ENCODE measurements around the gene PLA2G4E. TPM values are rescaled to one million over a fixed set of nuclear protein-coding genes. Genes with fewer than 3 reads are reported as not detected.

PLA2G4E gene
- total RNA-seq, 1 donor from 2014 or later, result not detected

DNA sequence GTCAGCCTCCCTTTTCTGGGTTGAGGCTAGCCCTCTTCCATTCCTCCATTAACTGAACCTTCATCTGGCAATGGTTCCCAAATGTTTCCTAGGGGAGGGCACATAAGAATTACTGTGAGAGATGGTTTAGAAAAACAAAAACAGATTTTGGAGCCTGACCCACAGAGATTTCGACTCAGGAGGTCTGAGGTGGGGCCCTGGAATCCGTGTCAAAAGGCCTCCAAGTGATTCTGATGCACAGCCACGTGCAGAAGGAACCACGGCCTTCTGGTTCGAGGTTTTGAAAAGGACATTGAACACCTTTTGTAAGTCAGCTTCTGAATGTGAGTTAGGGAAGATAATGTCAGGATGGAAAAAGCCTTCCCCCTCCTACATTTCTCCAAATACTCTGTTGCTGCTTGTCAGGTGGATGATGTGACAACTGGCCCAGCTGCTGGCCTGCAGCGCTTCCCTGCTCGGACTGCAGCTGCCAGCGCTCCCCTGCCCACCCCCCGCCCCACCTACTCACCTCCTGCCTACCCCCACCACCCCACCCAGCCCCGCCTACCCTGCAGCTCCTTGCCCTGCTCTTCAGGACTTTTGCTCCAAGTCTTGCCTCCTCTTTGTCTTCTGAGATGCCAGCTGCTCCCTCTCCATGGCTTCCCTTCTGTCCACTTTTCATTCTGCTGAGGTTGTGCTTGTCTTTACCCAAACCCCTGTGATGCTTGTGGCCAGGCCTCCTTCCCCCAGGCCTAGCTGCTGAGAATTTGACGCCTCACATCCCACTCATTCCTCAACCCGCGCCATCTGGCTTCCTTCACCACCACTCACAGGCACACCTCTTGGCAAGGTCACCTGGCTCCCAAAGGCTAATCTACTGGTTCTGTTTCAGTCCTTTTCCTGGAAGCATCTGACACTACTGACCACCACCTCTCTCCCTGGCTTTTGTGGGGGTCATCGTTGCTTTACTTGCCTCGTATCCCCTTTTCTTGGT is 55.1 kb downstream of the PLA2G4E start:
- peak; percentile 15 for DNase-seq (ENCODE audit: low spot score)
- no peak for ATAC-seq

DNA sequence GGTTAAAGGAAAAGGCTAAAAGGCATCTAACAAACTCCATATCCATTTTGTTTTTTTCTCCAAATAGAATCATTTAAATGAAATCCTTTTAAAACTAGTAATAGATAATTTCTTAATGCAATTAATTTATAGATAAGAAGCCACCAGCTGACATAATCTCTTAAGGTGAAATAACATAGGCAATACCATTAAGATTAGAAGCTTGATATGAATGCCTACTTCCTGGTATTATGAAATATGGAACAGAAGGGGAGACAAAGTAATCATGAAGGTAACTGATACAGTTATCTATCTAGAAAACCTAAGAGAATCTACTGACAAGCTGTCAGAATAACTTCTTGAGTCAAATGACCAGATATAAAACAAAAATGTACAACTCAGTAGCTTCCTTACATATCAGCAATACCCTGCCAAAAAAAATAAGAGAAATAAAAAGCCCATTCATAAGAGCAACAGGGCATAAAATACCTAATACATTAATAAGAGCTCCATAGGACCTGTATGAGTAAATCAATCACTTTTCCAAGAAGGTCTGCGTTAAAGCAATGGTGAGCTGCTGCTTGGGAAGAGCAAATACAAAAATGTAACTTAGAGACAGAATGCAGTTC is 59.1 kb downstream of the PLA2G4E start:
- DNase-seq (ENCODE audit: low spot score) (no peak), ATAC-seq (no peak)

DNA sequence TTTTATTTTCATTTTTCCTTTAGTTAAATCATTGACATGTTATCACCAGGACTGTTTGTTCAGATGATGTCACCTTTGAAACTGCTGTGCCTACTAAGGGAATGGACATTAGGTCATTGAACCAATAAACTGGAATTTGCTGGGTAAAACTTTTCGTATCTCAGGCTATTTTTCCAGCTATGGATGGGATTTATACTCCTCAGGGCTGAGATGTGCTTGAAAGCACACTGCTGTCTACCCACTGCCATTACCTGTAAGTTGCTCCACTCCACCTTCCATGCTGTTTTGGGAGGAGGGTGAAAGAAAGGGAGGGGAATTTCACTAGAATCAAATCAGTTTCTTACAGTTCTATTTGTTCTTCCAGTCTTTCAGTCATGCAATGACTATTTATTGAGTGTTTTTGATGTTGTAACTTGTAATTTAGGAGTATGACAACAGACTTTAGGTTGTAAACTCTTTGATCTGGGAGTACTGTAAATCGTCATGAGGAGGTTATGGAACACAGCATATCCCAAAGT is 59.8 kb downstream of the PLA2G4E start:
- DNase-seq (ENCODE audit: low spot score), result no peak
- peak; percentile 88 for ATAC-seq

DNA sequence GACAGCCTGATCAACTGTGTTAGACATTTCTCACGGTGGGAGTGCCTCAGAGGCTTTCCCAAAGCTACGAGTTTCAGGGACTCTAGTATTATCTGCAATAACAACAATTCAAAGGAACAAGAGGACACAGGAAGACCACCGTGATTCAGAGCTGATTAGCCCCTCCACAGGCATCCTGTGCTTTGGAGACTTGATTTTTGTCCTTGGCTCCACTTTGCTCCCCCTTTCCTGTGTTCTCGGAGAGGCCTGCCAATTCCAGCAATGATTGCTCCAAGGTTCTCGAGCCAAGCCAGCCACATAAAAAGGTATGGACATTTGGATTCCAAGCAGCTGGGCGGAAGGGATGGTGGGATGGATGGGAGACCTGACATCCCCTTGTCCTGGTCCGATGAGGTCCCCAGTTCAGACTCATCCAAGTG is 62.8 kb downstream of the PLA2G4E start:
- DNase-seq (ENCODE audit: low spot score) (peak; percentile 42), ATAC-seq (peak; percentile 20)

DNA sequence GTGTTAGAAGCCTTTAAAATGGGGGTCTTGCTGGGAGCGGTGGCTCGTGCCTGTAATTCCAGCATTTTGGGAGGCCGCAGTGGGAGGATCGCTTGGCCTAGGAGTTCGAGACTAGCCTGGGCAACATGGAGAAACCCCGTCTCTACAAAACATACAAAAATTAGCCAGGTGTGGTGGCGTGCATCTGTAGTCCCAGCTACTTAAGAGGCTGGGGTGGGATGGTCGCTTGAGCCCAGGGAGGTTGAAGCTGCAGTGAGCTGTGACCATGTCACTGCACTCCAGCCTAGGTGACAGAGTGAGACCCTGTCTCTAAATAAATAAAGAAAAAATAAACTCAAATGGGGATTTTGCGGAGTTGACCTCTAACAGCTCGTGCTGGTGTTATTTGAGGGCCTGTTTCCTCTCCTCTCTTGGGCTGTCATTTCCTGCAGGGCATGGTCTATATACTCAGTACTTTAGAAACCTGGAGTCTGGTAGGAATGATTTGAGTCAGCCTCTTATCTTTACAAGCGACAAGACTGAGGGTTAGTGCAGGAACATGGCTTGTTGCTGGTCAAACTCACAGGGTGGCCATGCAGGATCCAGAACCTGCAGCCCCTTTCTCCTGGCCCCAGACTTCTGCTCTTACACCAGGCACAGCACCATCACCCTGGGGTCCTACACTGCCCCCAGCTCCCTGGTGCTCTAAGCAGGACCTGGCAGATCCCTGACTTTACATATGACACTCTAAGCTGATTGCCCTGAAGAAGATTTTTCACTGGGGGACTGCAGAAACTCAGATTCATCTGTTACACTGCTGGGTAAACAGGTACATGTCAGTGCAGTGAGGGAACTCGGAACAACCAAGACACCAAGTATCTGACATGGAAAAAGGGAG is 63.6 kb downstream of the PLA2G4E start:
- ATAC-seq, result no peak
- DNase-seq (ENCODE audit: low spot score), result peak; percentile 24

DNA sequence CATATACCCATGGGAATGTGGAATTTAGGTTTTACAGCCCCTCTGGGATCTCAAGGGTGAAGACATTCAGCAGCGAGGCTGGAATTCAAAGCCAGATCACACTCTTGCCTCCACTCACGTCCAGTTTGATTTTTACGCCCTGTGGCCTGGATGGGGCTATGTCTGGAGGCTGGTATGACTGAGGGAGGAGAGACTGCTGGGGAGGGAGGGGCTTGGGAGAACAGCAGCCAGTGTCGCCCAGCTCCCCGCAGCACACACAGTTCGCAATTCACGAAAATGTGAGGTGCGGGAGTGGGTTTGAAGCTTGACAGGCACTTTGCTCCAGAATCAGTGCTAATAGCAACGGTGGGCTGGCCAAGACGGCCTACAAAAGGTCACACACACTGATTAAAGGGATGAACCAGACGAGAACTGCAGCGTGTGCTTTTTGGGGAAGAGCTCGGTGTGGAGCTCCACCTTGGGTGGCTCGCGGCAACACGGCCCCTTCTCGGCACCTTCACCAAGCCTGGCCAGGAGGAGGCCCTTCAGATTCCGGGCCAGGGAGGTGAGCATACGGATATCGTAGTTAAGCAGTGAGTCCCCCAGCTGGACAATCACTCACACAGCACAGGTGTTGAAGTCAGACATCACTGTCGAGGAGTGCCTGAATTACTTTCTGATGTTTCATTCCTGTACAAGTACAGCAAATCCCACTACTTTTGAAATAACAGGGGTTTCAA is 64.9 kb downstream of the PLA2G4E start:
- peak; percentile 38 for DNase-seq (ENCODE audit: low spot score)
- peak; percentile 32 for ATAC-seq

DNA sequence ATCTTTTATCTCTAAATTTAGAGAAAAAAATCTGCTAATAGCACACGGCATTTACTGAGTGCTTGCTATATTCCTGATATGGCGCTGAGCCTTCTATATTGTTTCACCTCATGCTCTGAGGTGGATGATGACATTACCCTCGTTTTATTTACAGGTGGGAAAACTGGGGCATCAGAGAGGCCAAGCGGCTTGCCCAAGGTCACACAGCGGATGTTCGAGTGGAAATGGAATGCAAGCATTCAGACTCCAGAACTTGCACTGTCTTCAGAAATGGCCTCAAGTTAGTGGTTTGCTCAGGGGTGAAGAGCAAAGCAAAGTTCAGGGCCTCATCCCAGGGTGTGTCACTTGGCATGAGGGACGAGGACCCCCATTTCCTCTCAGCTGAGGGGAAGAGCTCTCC is 65.7 kb downstream of the PLA2G4E start:
- ATAC-seq (no peak), DNase-seq (ENCODE audit: low spot score) (peak; percentile 11)

DNA sequence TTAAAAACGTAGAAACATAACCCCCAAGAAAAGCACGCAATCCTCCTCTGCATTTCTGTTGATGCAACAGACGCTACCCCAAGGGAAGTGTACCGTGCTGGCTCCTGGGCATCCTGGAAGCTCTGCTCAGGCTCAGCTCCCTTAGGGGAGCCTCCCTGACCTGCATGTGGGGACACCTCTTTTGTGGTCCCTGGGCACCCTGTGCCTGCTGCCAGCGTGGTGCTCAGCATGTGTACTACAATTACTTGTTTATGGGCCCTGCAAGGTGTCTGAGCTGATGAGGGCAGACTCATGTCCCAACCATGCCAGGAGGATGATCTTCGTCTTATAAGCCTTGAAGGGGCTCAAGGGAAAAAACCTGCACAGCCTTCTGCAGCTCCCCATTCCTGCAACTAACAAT is 66.8 kb downstream of the PLA2G4E start:
- DNase-seq (ENCODE audit: low spot score) (no peak), ATAC-seq (no peak)

DNA sequence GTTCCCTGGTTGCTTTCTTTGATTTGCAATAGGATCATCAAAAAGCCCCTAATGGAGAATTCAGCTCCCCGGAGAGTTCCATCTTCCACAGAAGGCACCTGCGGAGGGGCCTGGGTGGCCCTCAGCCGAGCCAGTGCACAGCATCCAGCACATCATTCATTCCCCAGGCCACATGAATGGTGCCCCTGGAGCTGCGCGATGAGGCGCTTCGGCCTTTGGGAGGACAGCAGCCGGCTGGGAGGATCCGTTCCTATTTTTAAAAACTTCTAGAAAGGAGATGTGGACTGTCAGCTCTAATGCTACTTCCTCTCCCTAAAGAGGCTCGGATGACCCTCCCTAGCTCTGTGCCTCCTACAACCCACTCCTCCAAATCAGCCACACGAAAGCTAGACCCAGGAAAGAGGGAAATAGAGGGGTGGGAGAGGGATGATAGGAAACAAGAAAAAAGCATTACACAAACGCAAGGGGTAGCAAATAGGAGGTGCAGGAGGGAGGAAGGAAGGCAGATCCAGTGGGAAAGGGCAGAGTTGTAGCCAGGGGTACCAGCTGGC is 68.8 kb downstream of the PLA2G4E start:
- DNase-seq (ENCODE audit: low spot score), result peak; percentile 33
- ATAC-seq, result peak; percentile 15

DNA sequence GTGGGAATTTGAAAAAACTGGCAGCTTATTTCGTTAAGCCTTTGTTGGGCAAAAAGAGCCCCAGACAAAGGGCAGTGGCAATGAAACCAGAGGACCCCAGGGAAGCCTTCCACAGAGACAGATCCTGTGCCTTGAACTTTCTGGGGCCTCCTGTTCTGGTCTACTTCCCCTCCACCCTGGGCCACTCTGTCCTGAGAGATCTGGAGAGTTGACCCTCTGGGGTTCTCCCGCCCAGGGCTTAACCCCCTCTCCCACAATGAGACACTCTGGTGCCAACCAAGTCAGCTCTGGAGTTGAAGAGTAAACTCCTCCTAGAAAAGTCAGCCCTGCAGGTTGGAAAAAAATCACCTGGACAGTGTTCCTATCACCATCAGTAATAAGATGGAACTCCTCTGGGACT is 69.3 kb downstream of the PLA2G4E start:
- no peak for DNase-seq (ENCODE audit: low spot score)
- peak; percentile 18 for ATAC-seq

DNA sequence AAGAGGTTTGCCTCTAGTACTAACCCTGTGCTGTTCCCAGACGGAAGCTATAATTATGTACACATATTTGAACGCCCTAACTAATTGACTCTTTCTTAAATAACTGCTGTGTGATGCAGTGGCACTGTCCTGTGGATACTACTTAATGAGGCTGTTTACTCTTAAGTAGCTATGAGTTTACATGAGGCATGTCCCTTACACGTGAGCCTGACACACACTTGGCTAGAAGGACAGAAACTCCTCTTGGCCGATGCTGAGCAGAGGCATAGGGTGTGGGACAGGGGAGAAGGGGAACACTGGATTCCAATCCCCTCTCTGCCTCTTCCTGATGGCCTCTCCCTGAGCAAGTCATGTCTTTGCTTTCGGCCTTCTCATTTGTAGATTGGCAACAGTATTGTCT is 70.4 kb downstream of the PLA2G4E start:
- peak; percentile 18 for DNase-seq (ENCODE audit: low spot score)
- peak; percentile 23 for ATAC-seq

DNA sequence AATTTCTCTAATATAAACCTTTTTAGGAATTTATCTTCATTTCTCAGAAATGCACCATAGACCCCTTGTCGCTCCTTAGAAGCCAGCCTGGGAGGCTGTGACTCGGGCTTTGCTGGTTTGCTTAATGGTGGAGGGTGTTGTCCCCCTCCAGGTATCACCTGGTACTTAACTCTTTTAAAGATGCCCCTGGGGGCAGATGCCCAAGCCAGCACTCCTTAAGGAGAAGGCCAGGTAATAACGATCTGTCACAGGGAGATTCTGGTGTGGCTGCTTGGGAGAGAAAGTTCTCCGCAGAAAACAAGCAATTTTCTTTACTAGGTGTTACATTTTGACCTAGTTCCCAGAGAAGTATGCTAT is 70.7 kb downstream of the PLA2G4E start:
- no peak for ATAC-seq
- peak; percentile 27 for DNase-seq (ENCODE audit: low spot score)

DNA sequence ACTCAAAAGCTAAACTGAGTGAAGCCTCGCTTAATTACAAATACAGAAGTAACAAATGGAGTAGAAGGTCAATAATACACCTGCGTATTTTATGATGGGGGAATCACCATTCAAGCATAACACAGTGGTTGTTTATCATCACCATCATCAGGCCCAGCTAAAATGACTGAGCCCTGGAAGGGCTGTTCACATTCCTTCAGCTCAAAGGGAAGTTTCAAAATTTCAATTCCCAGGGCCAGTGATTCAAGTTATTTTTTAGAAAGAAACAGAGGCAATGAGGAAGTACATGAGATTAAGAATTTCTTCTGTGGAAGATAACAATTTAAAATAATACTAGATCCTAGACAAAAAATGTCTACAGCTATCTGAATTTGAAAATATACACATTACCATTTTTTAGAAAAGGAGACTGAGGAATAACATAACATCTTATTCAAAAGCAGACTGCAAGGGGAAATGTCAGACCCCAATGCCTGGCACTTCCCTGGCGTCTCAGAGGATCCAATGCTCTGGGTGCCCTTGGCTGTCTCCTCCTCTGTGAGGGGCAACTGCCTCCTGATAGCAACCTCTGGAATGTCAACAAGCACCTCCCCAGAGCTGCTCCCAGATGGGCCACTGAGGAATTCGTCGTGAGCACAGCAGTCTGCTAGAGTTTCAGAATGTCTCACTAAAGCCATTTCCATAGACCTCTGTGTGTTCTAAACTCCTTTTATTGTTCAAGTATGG is 71.3 kb downstream of the PLA2G4E start:
- ATAC-seq, result no peak
- peak; percentile 24 for DNase-seq (ENCODE audit: low spot score)

DNA sequence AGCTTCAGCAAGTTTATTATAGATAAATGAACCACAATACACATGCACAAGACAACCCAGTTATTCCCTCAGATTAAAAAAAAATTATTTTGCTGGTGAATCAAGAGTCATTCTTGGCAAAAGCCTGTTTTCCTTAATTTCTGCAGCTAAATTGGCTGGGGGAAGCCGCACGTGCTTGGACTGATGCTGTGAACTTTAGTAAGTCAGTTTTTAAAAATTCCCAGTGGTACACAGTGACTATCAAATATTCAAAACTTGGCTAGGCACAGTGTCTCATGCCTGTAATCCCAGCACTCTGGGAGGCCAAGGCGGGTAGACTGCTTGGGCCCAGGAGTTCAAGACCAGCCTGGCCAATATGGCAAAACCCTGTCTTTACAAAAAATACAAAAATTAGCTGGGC is 72.4 kb downstream of the PLA2G4E start:
- ATAC-seq, result no peak

DNA sequence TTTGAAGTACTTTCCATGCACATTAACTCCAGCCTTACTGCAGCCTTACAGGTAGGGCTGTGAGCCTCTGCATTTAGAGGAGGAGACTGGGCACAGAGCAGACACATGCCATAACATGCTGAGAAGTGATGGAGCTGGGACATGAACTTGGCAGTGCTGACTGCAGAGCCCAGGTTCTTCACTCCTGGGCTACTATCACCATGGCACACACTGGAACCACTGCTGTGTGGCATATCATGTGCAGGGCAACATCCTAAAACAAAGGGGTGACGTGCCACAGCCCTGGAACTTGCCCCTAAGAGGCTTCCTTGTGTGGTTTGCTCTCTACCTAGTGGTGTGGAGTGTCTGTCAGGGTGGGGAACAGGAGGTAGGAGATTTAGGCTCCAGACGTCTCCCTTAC is 73.9 kb downstream of the PLA2G4E start:
- no peak for ATAC-seq

More for the DNA sequence above, 72.4 kb downstream of the PLA2G4E start:
- peak; percentile 28 for DNase-seq (ENCODE audit: low spot score)

DNA sequence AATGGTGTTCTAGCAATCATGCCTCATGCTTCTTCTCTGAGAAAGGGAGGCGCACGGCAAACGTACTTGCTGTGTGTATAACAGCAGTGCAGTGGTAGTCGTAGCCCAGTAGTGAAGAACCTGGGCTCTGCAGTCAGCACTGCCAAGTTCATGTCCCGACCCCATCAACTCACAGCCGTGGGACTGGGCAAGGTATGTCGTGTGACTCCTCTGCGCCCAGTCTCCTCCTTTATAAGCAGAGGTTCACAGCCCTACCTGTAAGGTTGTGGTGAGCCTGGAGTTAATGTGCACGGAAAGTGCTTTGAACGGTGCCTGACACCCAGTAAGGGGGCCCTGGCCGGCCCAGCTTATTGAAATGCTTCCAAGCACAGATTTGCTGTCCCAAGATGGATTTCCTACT is 75.1 kb downstream of the PLA2G4E start:
- no peak for ATAC-seq
- no peak for DNase-seq (ENCODE audit: low spot score)

More for the DNA sequence above, 73.9 kb downstream of the PLA2G4E start:
- peak; percentile 35 for DNase-seq (ENCODE audit: low spot score)

DNA sequence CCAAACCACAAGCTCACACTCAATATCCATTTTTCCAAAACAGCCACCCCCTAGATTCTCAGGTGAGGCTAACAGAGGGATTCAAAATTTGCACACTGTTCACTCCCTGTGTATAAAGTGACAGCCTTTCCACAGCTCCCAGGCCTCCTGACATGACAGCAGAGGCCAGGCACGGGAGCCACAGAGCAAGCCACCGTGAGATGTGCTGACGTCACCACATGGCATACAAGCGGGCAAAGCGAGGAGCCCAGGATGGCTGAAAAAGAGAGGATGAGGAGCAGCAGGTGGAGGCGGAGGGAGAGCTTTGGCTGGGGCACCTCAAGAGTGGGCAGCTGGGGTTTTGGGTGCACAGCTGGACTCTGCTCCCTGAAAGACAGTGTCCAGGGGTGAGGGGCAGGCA is 75.6 kb downstream of the PLA2G4E start:
- ATAC-seq, result no peak
- no peak for DNase-seq (ENCODE audit: low spot score)

DNA sequence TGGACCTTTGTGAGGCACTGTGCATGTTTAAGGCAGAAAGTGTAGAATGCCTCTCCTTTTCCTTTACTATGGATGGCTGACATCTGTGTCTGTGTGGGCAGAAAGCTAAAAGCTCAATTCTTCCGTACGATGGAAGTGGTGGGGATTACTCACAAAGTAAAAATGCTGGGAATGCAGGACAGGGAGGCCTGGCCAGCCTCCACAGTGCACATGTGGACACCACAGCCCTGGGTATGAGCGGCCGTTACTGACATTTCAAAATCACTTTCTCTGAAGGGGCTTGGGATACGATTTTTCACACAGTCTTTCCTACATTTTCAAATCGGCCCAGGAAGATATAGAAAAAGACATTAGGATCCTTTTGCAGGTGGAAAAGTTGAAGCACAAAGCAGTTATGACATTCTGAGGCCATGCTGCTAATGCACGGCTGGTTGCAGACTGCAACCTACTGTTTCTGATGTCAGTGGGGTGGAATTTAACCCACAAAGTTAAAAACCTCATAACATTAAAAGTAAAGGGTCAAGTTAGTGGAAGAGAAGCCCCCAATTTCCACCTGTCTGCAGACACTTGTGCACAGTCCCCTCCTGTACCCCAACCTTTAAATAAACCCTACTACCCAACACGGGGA is 76.4 kb downstream of the PLA2G4E start:
- peak; percentile 37 for ATAC-seq
- DNase-seq (ENCODE audit: low spot score), result no peak

All from left lobe of liver (tissue), 2 donors.